ENCODE measurements around the gene IRGQ. TPM values are rescaled to one million over a fixed set of nuclear protein-coding genes. Genes with fewer than 3 reads are reported as not detected.
"Not testable (repeated sequence)": the region's sequence is repeated elsewhere in the genome, so short reads cannot be mapped to it uniquely, and the experiment has no call there.

The IRGQ gene
- polyA plus RNA-seq, 3 donors: 12.7 to 13.8 (median 12.9) TPM

- no peak for DNase-seq (ENCODE audit: low read depth in 3 of 3, low spot score in 2 of 3)
Observed at GRCh38 chr19:43599635-43600295, 3.8 kb upstream of the IRGQ start.

GRCh38 chr19:43598445-43599240, 2.7 kb upstream of the IRGQ start:
- DNase-seq (ENCODE audit: low read depth in 3 of 3, low spot score in 2 of 3): no peak

GRCh38 chr19:43597876-43598275, 1.9 kb upstream of the IRGQ start:
- DNase-seq (ENCODE audit: low read depth in 3 of 3, low spot score in 2 of 3): no peak

DNA sequence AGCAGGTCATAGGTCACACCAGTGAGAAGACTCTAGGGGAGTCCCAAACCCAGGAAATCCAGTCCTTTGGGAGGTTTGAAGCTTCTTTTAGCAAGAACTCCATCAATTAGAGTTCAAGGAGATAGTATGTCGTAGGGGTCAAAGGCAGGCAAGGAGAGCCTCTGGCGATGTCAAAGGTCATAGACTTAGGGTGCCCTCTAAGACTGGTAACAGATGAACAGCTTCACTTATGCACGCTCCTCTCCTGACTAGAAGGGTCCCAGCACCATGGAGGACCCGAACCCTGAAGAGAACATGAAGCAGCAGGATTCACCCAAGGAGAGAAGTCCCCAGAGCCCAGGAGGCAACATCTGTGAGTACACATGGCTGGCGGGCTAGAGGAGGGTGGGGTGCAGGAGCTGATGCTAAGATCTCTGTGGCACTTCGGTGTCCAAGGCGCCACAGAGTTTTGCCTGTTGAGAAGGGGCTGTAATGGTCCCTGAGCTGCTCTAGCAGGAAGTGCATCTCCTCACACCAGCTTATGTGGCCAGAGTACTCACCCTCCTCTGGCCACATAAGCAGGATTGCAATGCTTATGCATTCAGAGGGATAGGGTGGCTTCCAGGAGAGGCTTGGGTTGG, 1.0 kb upstream of the IRGQ start:
- DNase-seq (ENCODE audit: low read depth in 3 of 3, low spot score in 2 of 3): no peak

DNA sequence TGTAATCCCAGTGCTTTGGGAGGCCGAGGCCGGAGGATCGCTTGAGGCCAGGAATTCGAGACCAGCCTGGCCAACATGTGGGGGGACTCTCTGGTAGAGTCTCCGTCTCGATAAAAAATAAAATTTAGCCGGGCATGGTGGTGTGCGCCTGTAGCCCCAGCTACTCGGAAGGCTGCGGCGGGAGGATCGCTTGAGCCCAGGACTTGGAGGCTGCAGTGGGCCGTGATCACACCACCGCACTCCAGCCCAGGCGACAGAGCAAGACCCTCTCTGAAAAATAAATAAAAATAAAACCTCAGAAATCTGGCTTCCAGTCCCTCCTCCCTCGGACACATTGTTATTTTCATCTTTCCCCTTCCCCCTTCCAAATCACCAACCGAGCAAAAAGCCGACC, 332 bp downstream of the IRGQ start:
- no peak for DNase-seq (ENCODE audit: low read depth in 3 of 3, low spot score in 2 of 3)

GRCh38 chr19:43594710-43595604, 977 bp downstream of the IRGQ start:
- DNase-seq (ENCODE audit: low read depth in 3 of 3, low spot score in 2 of 3): peak in 1 of 3 donors; percentile 50

- DNase-seq (ENCODE audit: low read depth in 3 of 3, low spot score in 2 of 3): no peak
Observed at GRCh38 chr19:43594081-43594697, 1.7 kb downstream of the IRGQ start.

DNA sequence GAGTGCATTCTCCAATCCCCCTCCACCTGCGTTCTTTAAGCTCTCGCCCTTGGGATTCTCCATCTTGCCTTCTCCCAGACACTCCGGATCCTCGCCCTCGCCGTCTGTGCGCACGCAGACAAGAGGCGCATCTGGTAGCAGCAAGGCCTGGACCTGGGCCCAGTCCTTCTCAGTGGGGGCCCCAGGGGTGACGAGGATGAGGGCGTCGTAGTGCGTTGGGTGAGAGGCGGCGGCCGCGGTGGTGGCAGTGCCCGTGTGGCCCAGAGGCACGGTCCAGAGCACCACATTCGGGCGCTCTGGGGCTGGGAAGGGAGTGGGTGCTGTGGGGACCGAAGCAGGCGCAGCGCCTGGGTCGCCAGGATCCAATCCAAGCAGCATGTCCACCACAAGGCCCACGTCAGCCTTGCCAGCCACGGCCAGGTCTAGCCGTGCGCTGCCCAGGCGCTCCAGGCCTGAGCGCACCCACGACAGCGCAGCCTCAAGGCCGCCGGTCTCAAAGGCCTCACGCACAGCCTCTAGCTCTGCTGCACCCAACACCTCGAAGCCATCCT, 3.1 kb downstream of the IRGQ start:
- no peak for DNase-seq (ENCODE audit: low read depth in 3 of 3, low spot score in 2 of 3)

- no peak for DNase-seq (ENCODE audit: low read depth in 3 of 3, low spot score in 2 of 3)
Observed at GRCh38 chr19:43591904-43592772, 3.8 kb downstream of the IRGQ start.

- no peak for DNase-seq (ENCODE audit: low read depth in 3 of 3, low spot score in 2 of 3)
Observed at GRCh38 chr19:43589678-43590077, 6.3 kb downstream of the IRGQ start.

GRCh38 chr19:43589277-43589676, 6.7 kb downstream of the IRGQ start:
- no peak for DNase-seq (ENCODE audit: low read depth in 3 of 3, low spot score in 2 of 3)

DNA sequence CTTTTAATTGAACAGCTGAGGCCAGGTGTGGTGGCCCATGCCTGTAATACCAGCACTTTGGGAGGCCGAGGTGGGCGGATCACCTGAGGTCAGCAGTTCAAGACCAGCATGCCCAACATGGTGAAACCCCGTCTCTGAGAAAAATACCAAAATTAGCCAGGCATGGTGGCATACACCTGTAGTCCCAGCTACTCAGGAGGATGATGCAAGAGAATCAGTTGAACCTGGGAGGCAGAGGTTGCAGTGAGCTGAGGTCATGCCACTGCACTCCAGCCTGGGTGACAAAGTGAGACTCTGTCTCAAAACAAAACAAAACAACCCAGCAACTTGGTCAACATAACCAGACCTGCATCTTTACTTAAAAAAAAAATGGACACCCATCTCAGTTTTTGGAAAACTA, 8.9 kb downstream of the IRGQ start:
- not testable (repeated sequence) for DNase-seq (ENCODE audit: low read depth in 3 of 3, low spot score in 2 of 3)

DNA sequence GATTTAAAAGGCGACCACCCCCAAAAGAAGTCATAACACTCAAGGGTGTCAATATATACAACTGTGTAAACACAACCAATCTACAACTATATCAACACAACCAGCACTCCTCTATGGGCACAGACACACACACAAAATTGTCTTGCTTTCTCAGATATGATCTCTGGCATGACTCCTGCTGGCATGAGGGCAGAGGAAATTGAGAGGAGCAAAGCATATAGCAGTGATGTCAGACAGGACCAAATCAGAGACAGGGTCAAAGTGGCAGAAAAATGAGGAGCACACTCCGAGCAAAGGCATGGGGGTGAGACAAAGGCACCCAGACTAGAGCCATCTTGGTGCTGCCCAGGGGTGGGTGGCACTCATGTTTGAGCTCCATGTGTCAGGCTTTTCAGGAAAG, 9.6 kb downstream of the IRGQ start:
- DNase-seq (ENCODE audit: low read depth in 3 of 3, low spot score in 2 of 3): no peak

DNA sequence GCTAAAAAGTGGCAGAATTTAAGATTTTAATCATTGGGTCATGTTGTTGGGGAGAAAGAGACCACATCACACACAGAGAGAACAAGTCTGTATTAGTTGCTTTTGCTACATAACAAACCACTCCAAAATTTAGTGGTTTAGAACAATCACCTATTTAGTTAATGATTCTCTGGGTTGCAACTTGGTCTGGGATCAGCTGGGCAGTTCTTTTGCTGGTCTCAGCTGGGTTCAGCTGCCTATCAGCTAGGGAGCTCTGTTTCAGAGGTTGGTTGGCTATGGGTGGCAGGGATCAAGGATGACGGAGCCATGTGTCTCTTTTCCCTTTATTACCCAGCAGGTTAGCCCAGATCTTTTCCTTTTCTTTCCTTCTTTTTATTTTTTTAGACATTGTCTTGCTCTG, 11.4 kb downstream of the IRGQ start:
- no peak for DNase-seq (ENCODE audit: low read depth in 3 of 3, low spot score in 2 of 3)

- DNase-seq (ENCODE audit: low read depth in 3 of 3, low spot score in 2 of 3): no peak
Observed at GRCh38 chr19:43582495-43582894, 13.4 kb downstream of the IRGQ start.

- DNase-seq (ENCODE audit: low read depth in 3 of 3, low spot score in 2 of 3): no peak
Observed at GRCh38 chr19:43581467-43581866, 14.5 kb downstream of the IRGQ start.

GRCh38 chr19:43578787-43579186, 17.1 kb downstream of the IRGQ start:
- no peak for DNase-seq (ENCODE audit: low read depth in 3 of 3, low spot score in 2 of 3)

DNA sequence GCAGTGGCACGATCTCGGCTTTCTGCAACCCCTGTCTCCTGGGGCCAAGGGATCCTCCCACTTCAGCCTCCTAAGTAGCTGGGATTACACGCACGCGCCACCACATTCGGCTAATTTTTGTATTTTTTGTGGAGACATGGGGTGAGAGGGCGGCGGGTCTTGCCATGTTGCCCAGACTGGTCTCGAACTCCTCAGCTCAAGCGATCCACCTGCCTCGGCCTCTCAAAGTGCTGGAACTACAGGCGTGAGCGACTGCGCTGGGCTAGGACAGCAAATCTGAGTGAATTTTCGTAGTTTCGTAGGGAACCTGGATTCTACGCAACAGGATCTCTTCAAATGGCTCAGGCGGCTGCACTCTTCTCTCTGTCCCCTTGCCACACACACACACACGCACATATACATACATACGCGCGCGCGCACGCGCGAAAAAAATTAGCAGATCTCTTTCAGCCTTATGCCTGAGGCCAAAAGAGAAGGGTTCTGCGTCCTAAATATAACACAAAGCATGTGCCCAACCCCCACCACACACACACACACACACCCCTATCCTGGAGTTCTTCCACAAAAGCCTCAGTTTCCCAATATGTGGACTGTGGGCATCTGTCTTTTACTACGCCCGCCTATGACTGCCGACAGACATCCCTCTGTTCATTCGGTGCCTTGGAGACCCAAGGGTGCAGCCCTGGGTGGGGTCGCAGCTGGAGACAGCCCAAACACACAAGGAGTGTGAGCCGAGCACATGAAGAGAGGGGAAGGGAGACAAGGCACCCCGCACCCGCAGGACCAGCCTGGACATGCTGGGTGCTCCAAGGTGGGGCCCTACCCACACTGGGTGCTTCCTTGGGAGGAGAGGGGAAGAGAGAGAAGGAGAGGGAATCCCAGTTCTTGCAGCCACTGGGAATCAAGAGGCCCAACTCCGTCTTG, 19.7 kb downstream of the IRGQ start:
- DNase-seq (ENCODE audit: low read depth in 3 of 3, low spot score in 2 of 3): no peak

All from right renal cortex interstitium (tissue), 3 donors.